Parathyroid adenoma (tissue), 2 donors: ENCODE data around the gene OTOP3.

ENCODE experiments used
- H2AFZ ChIP-seq: fragments of 300-600 bp; sonication (generic); one replicate; pipeline ENCODE4 v1.7.0; 2017; ENCODE audit warnings: antibody characterized with exemption, mild to moderate bottlenecking
- H3K27ac ChIP-seq: fragments of 300-600 bp; sonication (generic); one replicate; pipeline ENCODE4 v1.7.0; 2017
- H3K27me3 ChIP-seq: fragments of 300-600 bp; sonication (generic); one replicate; pipeline ENCODE4 v1.7.0; 2017; ENCODE audit warnings: low read length; ENCODE audit not compliant: control insufficient read depth, insufficient read depth
- H3K36me3 ChIP-seq: fragments of 300-600 bp; sonication (generic); one replicate; pipeline ENCODE4 v1.7.0; 2017; ENCODE audit warnings: low read length; ENCODE audit not compliant: control insufficient read depth, insufficient read depth
- H3K4me1 ChIP-seq: fragments of 300-600 bp; sonication (generic); one replicate; pipeline ENCODE4 v1.7.0; 2017; ENCODE audit warnings: control low read depth
- H3K4me2 ChIP-seq: fragments of 300-600 bp; sonication (generic); one replicate; pipeline ENCODE4 v1.7.0; 2017; ENCODE audit warnings: low read length
- H3K4me3 ChIP-seq: fragments of 300-600 bp; sonication (generic); one replicate; pipeline ENCODE4 v1.7.0; 2017; ENCODE audit warnings: low read depth, low read length
- H3K79me2 ChIP-seq: fragments of 300-600 bp; sonication (generic); one replicate; pipeline ENCODE4 v1.7.0; 2017; ENCODE audit warnings: control low read depth
- H3K9ac ChIP-seq: fragments of 300-600 bp; sonication (generic); one replicate; pipeline ENCODE4 v1.7.0; 2017; ENCODE audit warnings: mild to moderate bottlenecking
- H3K9me3 ChIP-seq: fragments of 300-600 bp; sonication (generic); one replicate; pipeline ENCODE4 v1.7.0; 2017; ENCODE audit warnings: low read length; ENCODE audit not compliant: control insufficient read depth
- CTCF ChIP-seq: fragments of 300-600 bp; sonication (generic); IDR thresholded peaks from one replicate; pipeline ENCODE4 v1.7.0; 2017; ENCODE audit warnings: antibody characterized with exemption, mild to moderate bottlenecking
- donor health status: primary hyperparathyroidism.

The OTOP3 gene

DNA sequence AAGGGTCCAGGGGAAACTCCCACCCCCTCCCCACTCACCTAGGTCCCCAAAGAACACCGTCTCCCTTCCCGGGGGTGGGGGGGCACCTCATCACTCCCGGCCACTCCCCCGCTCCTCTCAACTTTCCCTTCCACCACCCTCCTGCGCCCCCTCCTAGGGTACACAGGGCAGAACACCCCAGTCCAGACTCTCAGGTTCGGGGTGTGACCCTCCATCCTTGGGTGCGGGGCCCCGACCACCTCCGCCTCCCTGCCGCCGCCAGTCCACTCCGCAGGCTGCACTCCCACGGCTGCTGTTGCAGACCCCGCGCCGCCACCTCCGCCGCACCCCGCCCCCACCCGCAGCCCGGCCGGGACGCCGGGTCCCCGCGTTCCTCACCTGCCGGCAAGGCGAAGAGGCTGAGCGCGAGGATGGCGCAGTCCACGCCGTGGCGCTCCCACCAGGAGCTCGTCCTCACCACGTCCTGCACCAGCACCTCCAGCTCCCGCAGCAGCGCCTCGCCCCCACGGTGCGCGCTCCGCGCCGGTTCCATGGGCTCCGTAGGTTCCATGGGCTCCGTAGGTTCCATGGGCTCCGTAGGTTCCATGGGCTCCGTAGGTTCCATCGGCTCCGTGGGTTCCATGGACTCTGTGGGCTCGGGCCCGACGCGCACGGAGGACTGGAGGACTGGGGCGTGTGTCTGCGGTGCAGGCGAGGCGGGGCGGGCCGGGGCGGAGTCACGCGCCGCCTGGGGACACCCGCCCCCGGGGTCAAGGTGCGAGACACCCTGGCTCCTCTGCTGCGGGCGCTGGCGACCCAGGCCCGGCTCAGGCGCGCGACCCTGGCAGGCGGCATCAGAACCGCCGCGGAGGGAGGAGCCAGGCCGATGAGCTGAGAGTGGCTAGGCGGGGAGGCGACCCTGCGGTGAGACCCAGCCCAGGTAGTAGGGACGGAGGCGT, 42.5 kb upstream of the OTOP3 start, which contains the start of gene FADS6:
Gene FADS6 (minus strand): TSS at position 660 of the 938 bp plus-strand sequence. CDS start 38 bp downstream, at position 622.
- Histone ChIP-seq H3K36me3 (no peaks in the 10 kb centered on the region), H3K9me3 (no peaks in the 10 kb centered on the region), H3K4me3 (peak within 1 kb of the TSS; percentile 39), H3K79me2 (no peaks in the 10 kb centered on the region), H3K4me2 (peak within 1 kb of the TSS; percentile 52), H3K27me3 (no peaks in the 10 kb centered on the region), H3K9ac (no peak within 1 kb of the TSS), H3K27ac (no peak within 1 kb of the TSS), H2AFZ (peak within 1 kb of the TSS; percentile 82), H3K4me1 (no peaks in the 10 kb centered on the region)
- no peak for TF ChIP-seq CTCF

DNA sequence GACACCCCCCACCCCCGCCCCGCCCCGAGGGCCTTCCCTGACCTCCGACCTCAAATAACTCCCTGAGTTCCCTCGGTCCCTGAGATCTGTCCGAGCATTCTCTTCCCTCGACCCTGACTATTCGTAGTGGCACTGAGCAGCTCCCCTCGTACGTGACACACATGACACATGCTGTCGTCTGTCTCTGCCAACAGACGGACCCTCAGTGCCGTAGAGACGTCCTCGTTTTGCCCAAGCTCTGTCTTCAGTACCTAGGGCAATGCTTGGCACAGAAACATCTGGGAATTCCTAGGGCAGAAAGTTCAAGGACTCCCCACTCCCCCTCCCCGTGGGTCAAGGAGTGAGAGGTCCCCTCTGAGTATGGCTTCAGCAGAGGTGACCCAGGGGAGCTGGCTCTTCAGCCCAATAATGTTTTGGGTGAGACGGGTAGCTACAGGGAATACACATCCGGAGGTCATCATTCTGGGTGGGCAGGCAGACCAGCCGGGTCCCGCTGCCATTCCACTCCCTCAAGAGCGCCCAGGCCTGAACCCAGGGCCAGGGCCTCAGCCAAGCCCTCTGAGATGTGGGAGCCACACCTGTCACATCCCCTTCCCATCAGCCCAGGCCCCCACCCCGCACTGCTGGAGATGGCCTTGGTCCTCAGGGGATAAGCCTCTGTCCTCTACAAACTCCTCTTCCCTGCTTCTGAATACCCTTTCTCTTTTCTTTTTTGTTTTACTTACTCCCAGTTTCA, 41.6 kb upstream of the OTOP3 start:
- H3K4me2 ChIP-seq, result no peak overlapping the region
- no peaks in the 10 kb centered on the region for H3K27me3 ChIP-seq
- H3K36me3 ChIP-seq, result no peaks in the 10 kb centered on the region
- no peak overlapping the region for H3K27ac ChIP-seq
- H3K9ac ChIP-seq, result no peak overlapping the region
- H3K4me3 ChIP-seq, result no peak overlapping the region
- H3K79me2 ChIP-seq, result no peaks in the 10 kb centered on the region
- no peaks in the 10 kb centered on the region for H3K9me3 ChIP-seq
- H2AFZ ChIP-seq, result no peak overlapping the region
- H3K4me1 ChIP-seq, result no peaks in the 10 kb centered on the region
- no peak for TF ChIP-seq CTCF

- Histone ChIP-seq H3K27ac (no peak overlapping the region), H3K9me3 (no peaks in the 10 kb centered on the region), H3K36me3 (no peaks in the 10 kb centered on the region), H3K27me3 (no peaks in the 10 kb centered on the region), H3K4me2 (no peak overlapping the region), H3K9ac (no peak overlapping the region), H3K79me2 (no peaks in the 10 kb centered on the region), H3K4me3 (no peak overlapping the region), H3K4me1 (no peaks in the 10 kb centered on the region), H2AFZ (no peak overlapping the region)
- TF ChIP-seq CTCF, result no peak
Measured at GRCh38 chr17:74898376-74898946, 37.2 kb upstream of the OTOP3 start.

DNA sequence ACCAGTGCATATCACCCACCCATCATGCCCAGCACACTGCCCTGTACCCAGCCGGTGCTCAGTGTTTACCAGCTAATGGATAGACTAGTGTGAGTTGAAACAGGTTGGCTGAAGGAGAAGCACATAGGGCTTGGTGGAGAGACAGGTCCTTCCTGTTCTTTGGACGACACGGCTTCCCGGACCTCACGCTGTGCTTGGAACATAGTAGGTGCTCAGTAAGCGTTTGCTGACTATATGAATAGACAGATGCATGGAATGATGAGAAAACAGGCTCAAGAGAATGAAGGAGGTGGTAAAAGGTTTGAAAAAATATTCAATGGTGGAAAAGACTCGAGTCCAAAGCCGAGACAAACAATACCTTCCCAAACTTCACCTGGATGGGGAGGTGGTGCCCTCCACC, 35.5 kb upstream of the OTOP3 start:
- Histone ChIP-seq H3K4me1 (no peaks in the 10 kb centered on the region), H3K27ac (no peak overlapping the region), H3K9ac (no peak overlapping the region), H3K4me3 (no peak overlapping the region), H3K9me3 (no peaks in the 10 kb centered on the region), H3K4me2 (no peak overlapping the region), H3K27me3 (no peaks in the 10 kb centered on the region), H3K79me2 (no peaks in the 10 kb centered on the region), H2AFZ (no peak overlapping the region), H3K36me3 (no peaks in the 10 kb centered on the region)
- TF ChIP-seq CTCF, result no peak
